ENCODE data around the gene EYA4. TPM values are rescaled to one million over a fixed set of nuclear protein-coding genes. Genes with fewer than 3 reads are reported as not detected.

The EYA4 gene
- total RNA-seq, 1 experiment from 2014 or later = 10.0 TPM

- Histone ChIP-seq H3K4me2 (ENCODE audit: low read length) (no peak overlapping the region), H3K36me3 (ENCODE audit: low read depth, low read length) (no peaks in the 10 kb centered on the region), H2AFZ (ENCODE audit: low read length) (no peak overlapping the region), H3K9me2 (replicated peaks; ENCODE audit: low read length) (no peaks in the 10 kb centered on the region), H3K4me3 (ENCODE audit: low read length) (no peak overlapping the region), H3K4me1 (ENCODE audit: insufficient read depth, low read length) (peaks cover 10% of the 10 kb centered on the region), H3F3A (ENCODE audit: low read length, unreplicated experiment) (no peaks in the 10 kb centered on the region), H4K20me1 (ENCODE audit: low read length) (no peaks in the 10 kb centered on the region), H3K9me3 (ENCODE audit: low read length) (no peaks in the 10 kb centered on the region), H3K27me3 (ENCODE audit: low read length) (no peaks in the 10 kb centered on the region), H3K79me2 (ENCODE audit: low read length) (no peaks in the 10 kb centered on the region), H3K27ac (ENCODE audit: low read length) (no peak overlapping the region), H3K9ac (ENCODE audit: low read length) (no peak overlapping the region)
- TF ChIP-seq CTCF (conservative IDR thresholded peaks at IDR 0.05; ENCODE audit: low read depth, low read length) (no peak), EZH2 (IDR thresholded peaks at IDR 0.05; ENCODE audit: low read length, unreplicated experiment) (no peak), EZH2phosphoT487 (IDR thresholded peaks at IDR 0.05; ENCODE audit: borderline replicate concordance, low read length) (no peak)
- DNase-seq (no peak), ATAC-seq (no peak)
- ChIA-PET CTCF (interaction anchor here (0.6 kb wide), 1 partner anchor 714 kb away, joined by 3 read pairs; no protein-coding TSS in a partner anchor), POLR2A (ENCODE audit: unreplicated experiment) (no interaction called here)
- no TSS peak for BruUV-seq (replicated peaks)
- intact Hi-C loops (cut with micrococcal nuclease) = no loop called here
These were observed 303.3 kb downstream of the EYA4 start for GRCh38 chr6:133544419-133544818.

GRCh38 chr6:133546098-133546497, 304.9 kb downstream of the EYA4 start:
- CTCF ChIA-PET = no interaction called here
- no TSS peak for BruUV-seq (replicated peaks)
- POLR2A ChIA-PET (ENCODE audit: unreplicated experiment) = no interaction called here
- no peaks in the 10 kb centered on the region for H3K9me3 ChIP-seq (ENCODE audit: low read length)
- no peak overlapping the region for H3K27ac ChIP-seq (ENCODE audit: low read length)
- no peaks in the 10 kb centered on the region for H3K9me2 ChIP-seq (replicated peaks; ENCODE audit: low read length)
- H3K4me1 ChIP-seq (ENCODE audit: insufficient read depth, low read length) = peaks cover 10% of the 10 kb centered on the region
- H4K20me1 ChIP-seq (ENCODE audit: low read length) = no peaks in the 10 kb centered on the region
- ATAC-seq = no peak
- no peaks in the 10 kb centered on the region for H3K36me3 ChIP-seq (ENCODE audit: low read depth, low read length)
- no peak overlapping the region for H2AFZ ChIP-seq (ENCODE audit: low read length)
- H3K27me3 ChIP-seq (ENCODE audit: low read length) = no peaks in the 10 kb centered on the region
- intact Hi-C loops (cut with micrococcal nuclease) = no loop called here
- no peaks in the 10 kb centered on the region for H3K79me2 ChIP-seq (ENCODE audit: low read length)
- no peak overlapping the region for H3K4me2 ChIP-seq (ENCODE audit: low read length)
- H3F3A ChIP-seq (ENCODE audit: low read length, unreplicated experiment) = no peaks in the 10 kb centered on the region
- no peak overlapping the region for H3K9ac ChIP-seq (ENCODE audit: low read length)
- TF ChIP-seq EZH2 (IDR thresholded peaks at IDR 0.05; ENCODE audit: low read length, unreplicated experiment) = no peak
- TF ChIP-seq EZH2phosphoT487 (IDR thresholded peaks at IDR 0.05; ENCODE audit: borderline replicate concordance, low read length) = no peak
- TF ChIP-seq CTCF (conservative IDR thresholded peaks at IDR 0.05; ENCODE audit: low read depth, low read length) = no peak
- no peak overlapping the region for H3K4me3 ChIP-seq (ENCODE audit: low read length)
- DNase-seq = no peak

- ChIA-PET CTCF (no interaction called here), POLR2A (ENCODE audit: unreplicated experiment) (no interaction called here)
- no peak overlapping the region for H3K9ac ChIP-seq (ENCODE audit: low read length)
- H3K9me3 ChIP-seq (ENCODE audit: low read length) = no peaks in the 10 kb centered on the region
- no peaks in the 10 kb centered on the region for H4K20me1 ChIP-seq (ENCODE audit: low read length)
- no peaks in the 10 kb centered on the region for H3K27me3 ChIP-seq (ENCODE audit: low read length)
- H3K9me2 ChIP-seq (replicated peaks; ENCODE audit: low read length) = no peaks in the 10 kb centered on the region
- no TSS peak for BruUV-seq (replicated peaks)
- no peak overlapping the region for H3K4me2 ChIP-seq (ENCODE audit: low read length)
- H3F3A ChIP-seq (ENCODE audit: low read length, unreplicated experiment) = no peaks in the 10 kb centered on the region
- no peak for ATAC-seq
- H3K4me3 ChIP-seq (ENCODE audit: low read length) = no peak overlapping the region
- H3K36me3 ChIP-seq (ENCODE audit: low read depth, low read length) = no peaks in the 10 kb centered on the region
- H2AFZ ChIP-seq (ENCODE audit: low read length) = no peak overlapping the region
- no peaks in the 10 kb centered on the region for H3K79me2 ChIP-seq (ENCODE audit: low read length)
- intact Hi-C loops (cut with micrococcal nuclease) = no loop called here
- H3K27ac ChIP-seq (ENCODE audit: low read length) = no peak overlapping the region
- TF ChIP-seq EZH2 (IDR thresholded peaks at IDR 0.05; ENCODE audit: low read length, unreplicated experiment) (no peak), CTCF (conservative IDR thresholded peaks at IDR 0.05; ENCODE audit: low read depth, low read length) (no peak), EZH2phosphoT487 (IDR thresholded peaks at IDR 0.05; ENCODE audit: borderline replicate concordance, low read length) (no peak)
- no peak for DNase-seq
- peaks cover 15% of the 10 kb centered on the region for H3K4me1 ChIP-seq (ENCODE audit: insufficient read depth, low read length)
These were observed 306.0 kb downstream of the EYA4 start for GRCh38 chr6:133547136-133547535.

All from PC-3 (cell line).